OCI-LY1 (cell line): ENCODE measurements around the gene IL12RB1.

Source experiments
- CTCF ChIP-seq: fragments of 200-600 bp; sonication (generic), shearing (Covaris generic); IDR thresholded peaks from 2 replicates; pipeline ENCODE4 v1.5.1; 2017; ENCODE audit warnings: mild to moderate bottlenecking, antibody characterized with exemption, low read length, moderate library complexity, mixed read lengths
- EZH2 ChIP-seq: fragments of 200-600 bp; sonication (generic), shearing (Covaris generic); IDR thresholded peaks from 2 replicates; pipeline ENCODE4 v1.8.0; 2017; ENCODE audit warnings: borderline replicate concordance, mixed run types, mild to moderate bottlenecking, antibody characterized with exemption, low read length, moderate library complexity, mixed read lengths

GRCh38 chr19:18135712-18136584, 49.2 kb upstream of the IL12RB1 start:
- no peak for TF ChIP-seq EZH2
- no peak for TF ChIP-seq CTCF
